Panc1 (cell line): ENCODE measurements around the gene MAMSTR.
"Not testable (repeated sequence)": the region's sequence is repeated elsewhere in the genome, so short reads cannot be mapped to it uniquely, and the experiment has no call there.

Source experiments
- POLR2AphosphoS5 ChIP-seq: IDR thresholded peaks from 2 replicates; pipeline ENCODE4 v1.6.1; 2012; ENCODE audit warnings: mild to moderate bottlenecking, low read depth, low read length, moderate library complexity
- REST ChIP-seq, 2 experiments: IDR thresholded peaks; 2 replicates each; pipeline ENCODE4 v1.6.1; 2011 to 2012; ENCODE audit warnings: low read depth in 2 of 2, control low read depth in 1 of 2, low read length in 1 of 2, mild to moderate bottlenecking in 1 of 2, moderate library complexity in 1 of 2; ENCODE audit not compliant: insufficient read depth in 1 of 2

GRCh38 chr19:48680006-48680405 is 39.5 kb downstream of the MAMSTR start:
- TF ChIP-seq REST (IDR thresholded peaks at IDR 0.05; ENCODE audit: insufficient read depth in 1 of 2, low read depth in 2 of 2, low read length in 1 of 2); POLR2AphosphoS5: not testable (repeated sequence)
